Activated CD4-positive, CD25-positive, alpha-beta regulatory T cell (primary cell): Measurements from ENCODE around the gene DERA.
"Not testable (repeated sequence)": the region's sequence is repeated elsewhere in the genome, so short reads cannot be mapped to it uniquely, and the experiment has no call there.

Experiments used
- DNase-seq, 4 experiments: peaks; one replicate each; lab custom pipeline; 2025; lab: John Stamatoyannopoulos, UW

Gene DERA

GRCh38 chr12:15963271-15963670 is 52.1 kb downstream of the DERA start:
- DNase-seq = no peak

- DNase-seq = no peak
Measured at GRCh38 chr12:15966426-15966825, 55.3 kb downstream of the DERA start.

- not testable (repeated sequence) for DNase-seq
Measured at GRCh38 chr12:15967053-15967452, 55.9 kb downstream of the DERA start.

- DNase-seq = no peak
Measured at GRCh38 chr12:15971211-15971610, 60.1 kb downstream of the DERA start.

GRCh38 chr12:15972894-15973293 is 61.8 kb downstream of the DERA start:
- no peak for DNase-seq

GRCh38 chr12:15977999-15978951 is 67.1 kb downstream of the DERA start:
- DNase-seq = no peak

- DNase-seq = no peak
Measured at GRCh38 chr12:15979096-15980092, 68.3 kb downstream of the DERA start.

- no peak for DNase-seq
Measured at GRCh38 chr12:15982071-15982470, 70.9 kb downstream of the DERA start.

GRCh38 chr12:15982471-15982870 is 71.3 kb downstream of the DERA start:
- DNase-seq = no peak

GRCh38 chr12:15982921-15983320 is 71.8 kb downstream of the DERA start:
- DNase-seq = no peak

GRCh38 chr12:15984097-15984800 is 73.1 kb downstream of the DERA start:
- no peak for DNase-seq

GRCh38 chr12:15984963-15985362 is 73.8 kb downstream of the DERA start:
- DNase-seq = no peak

- DNase-seq = no peak
Measured at GRCh38 chr12:15987696-15988095, 76.6 kb downstream of the DERA start.

- DNase-seq = no peak
Measured at GRCh38 chr12:15988983-15989755, 78.0 kb downstream of the DERA start.

GRCh38 chr12:15995801-15996200 is 84.7 kb downstream of the DERA start:
- DNase-seq = no peak

- DNase-seq = no peak
Measured at GRCh38 chr12:15996254-15996653, 85.1 kb downstream of the DERA start.

GRCh38 chr12:15996948-15997347 is 85.8 kb downstream of the DERA start:
- no peak for DNase-seq

GRCh38 chr12:15997910-15998309 is 86.8 kb downstream of the DERA start:
- no peak for DNase-seq

- no peak for DNase-seq
Measured at GRCh38 chr12:16002880-16003279, 91.7 kb downstream of the DERA start.

- DNase-seq = no peak
Measured at GRCh38 chr12:16003460-16003859, 92.3 kb downstream of the DERA start.

GRCh38 chr12:16006752-16007151 is 95.6 kb downstream of the DERA start:
- DNase-seq = no peak
